Measurements from ENCODE around the gene CHAF1B. TPM values are rescaled to one million over a fixed set of nuclear protein-coding genes. Genes with fewer than 3 reads are reported as not detected.

The CHAF1B gene
- 13.0 and 16.4 TPM in 2 replicates for total RNA-seq
- 5.4 and 7.0 TPM in 2 replicates for polyA plus RNA-seq
- 8.0 and 9.7 TPM in 2 replicates for polyA plus RNA-seq (2011; cell fraction: cytosol; rRNA removed)
- 8.0 and 11.8 TPM in 2 replicates for polyA plus RNA-seq (2011; cell fraction: nucleus; rRNA removed)
- 7.1 and 9.2 TPM in 2 replicates for polyA plus RNA-seq (2012)
- 7.0 and 7.8 TPM in 2 replicates for polyA minus RNA-seq
- polyA minus RNA-seq (2011; cell fraction: cytosol; rRNA and poly(A)+ RNA removed), result 12.7 TPM
- 4.4 and 5.0 TPM in 2 replicates for polyA minus RNA-seq (2011; cell fraction: nucleus; rRNA and poly(A)+ RNA removed)
- Bru-seq, nascent RNA, result percentile 66 among the genes with signal in this experiment
- percentile 68 among the genes with signal in this experiment for BruChase-seq, experiment 1, labeled RNA remaining after a 6-hour chase
- percentile 62 among the genes with signal in this experiment for BruChase-seq, experiment 2, labeled RNA remaining after a 2-hour chase
- long read RNA-seq, full-length matches to known transcripts, result 55 of 82 reads
- long read RNA-seq, partial matches to known transcripts, result 7 of 82 reads
- long read RNA-seq, other reads (novel, unspliced or antisense), result 20 of 82 reads

- H3K36me3 ChIP-seq (ENCODE audit: control insufficient read depth in 2 of 2, extremely low read depth in 1 of 2, insufficient read depth in 2 of 2, low read length in 2 of 2), result no peaks in the 10 kb centered on the region
- peaks cover 7% of the 10 kb centered on the region for H3K4me1 ChIP-seq (ENCODE audit: control insufficient read depth, extremely low read depth, insufficient read depth, low read length)
- H3K4me2 ChIP-seq (ENCODE audit: insufficient read depth, low read length), result peak within 1 kb of the TSS; percentile 71
- peak within 1 kb of the TSS; percentile 39 for H3K27ac ChIP-seq (ENCODE audit: insufficient read depth, low read depth, low read length)
- H3K79me2 ChIP-seq (ENCODE audit: control insufficient read depth, insufficient read depth, low read length), result peaks cover 2% of the 10 kb centered on the region
- no peaks in the 10 kb centered on the region for H3K9me1 ChIP-seq (replicated peaks; ENCODE audit: control insufficient read depth, extremely low read depth, insufficient read depth, low read length)
- peak within 1 kb of the TSS; percentile 76 for H3K9ac ChIP-seq (replicated peaks; ENCODE audit: extremely low read depth, insufficient read depth, low read length)
- H3K4me3 ChIP-seq (replicated peaks in 1 of 3; ENCODE audit: insufficient read depth in 1 of 3, low read depth in 1 of 3, low read length in 3 of 3), result peak within 1 kb of the TSS; percentile 69 to 91 (median 82)
- CTCF ChIA-PET, result interaction anchor here (1.0 to 1.1 kb wide), 2 partner anchors 17 to 18 kb away, joined by 3 to 5 read pairs; no protein-coding TSS in a partner anchor
- no peaks in the 10 kb centered on the region for H3K27me3 ChIP-seq (ENCODE audit: control insufficient read depth in 2 of 2, insufficient read depth in 2 of 2, low read length in 2 of 2)
- DNase-seq (ENCODE audit: low read depth, low spot score) (peak; percentile 79), FAIRE-seq (peak; percentile 62)
- peak within 1 kb of the TSS; percentile 74 for H2AFZ ChIP-seq (ENCODE audit: low read depth, low read length)
- TF ChIP-seq EZH2 (IDR thresholded peaks at IDR 0.05; ENCODE audit: borderline replicate concordance, low read depth, low read length, severe bottlenecking) (no peak), POLR2A (IDR thresholded peaks at IDR 0.05; ENCODE audit: low read depth, low read length) (peak; percentile 71), FOS (IDR thresholded peaks at IDR 0.05; ENCODE audit: borderline replicate concordance, insufficient read depth, low read length) (no peak), MAX (IDR thresholded peaks at IDR 0.05; ENCODE audit: insufficient read depth, insufficient read length) (no peak), POLR2AphosphoS5 (IDR thresholded peaks at IDR 0.05; ENCODE audit: insufficient read depth, low read depth, low read length) (peak; percentile 74), MYC (IDR thresholded peaks at IDR 0.05; ENCODE audit: low read depth, low read length) (no peak)
- H3K9me3 ChIP-seq (replicated peaks; ENCODE audit: control insufficient read depth, insufficient read depth, low read length), result no peaks in the 10 kb centered on the region
- no peaks in the 10 kb centered on the region for H4K20me1 ChIP-seq (replicated peaks; ENCODE audit: control insufficient read depth, extremely low read depth, insufficient read depth, low read length)
- no TSS peak for BruUV-seq (replicated peaks)
- dilution Hi-C loops (cut with MboI; ENCODE audit: extremely low pct_ligation_motif_present, low sequenced_read_pairs), result no loop called here
- POLR2A ChIA-PET, result no interaction called here
- intact Hi-C loops (cut with micrococcal nuclease), result no loop called here
Measured at GRCh38 chr21:36385233-36386030, at the start of gene CHAF1B. TSS of gene CHAF1B (plus strand) at chr21:36385392. CDS start at chr21:36386137, 745 bp downstream.
